GM12872 (cell line): ENCODE measurements around the gene USP1.

Experiments used
- CTCF ChIP-seq: IDR thresholded peaks from 3 replicates; pipeline ENCODE4 v1.5.1; 2011; ENCODE audit warnings: low read depth, mild to moderate bottlenecking, low read length, moderate library complexity; ENCODE audit not compliant: insufficient read depth

The USP1 gene

GRCh38 chr1:62395291-62395690 is 41.6 kb upstream of the USP1 start:
- no peak for TF ChIP-seq CTCF

DNA sequence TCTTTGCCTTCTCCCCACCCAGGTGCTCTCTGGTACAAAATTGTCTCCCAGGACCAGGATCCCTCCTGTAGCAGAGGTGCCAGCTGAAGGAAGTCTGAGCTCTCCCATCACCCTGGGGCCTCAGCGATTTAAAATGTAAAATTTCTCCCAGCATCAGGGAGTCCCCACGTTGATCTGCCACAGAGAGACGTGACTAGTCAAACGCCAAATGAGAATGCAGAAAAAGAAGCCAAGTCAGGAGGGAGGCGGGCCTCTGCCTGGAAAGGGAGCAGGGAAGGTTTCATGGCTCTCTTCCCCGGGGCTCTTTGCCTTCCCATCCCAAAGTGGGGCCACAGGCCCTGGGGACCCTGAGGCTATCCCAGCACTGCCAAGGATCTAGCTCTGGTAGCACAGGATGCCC is 40.0 kb upstream of the USP1 start:
- no peak for TF ChIP-seq CTCF

- no peak for TF ChIP-seq CTCF
Observed at GRCh38 chr1:62397301-62397700, 39.5 kb upstream of the USP1 start.

DNA sequence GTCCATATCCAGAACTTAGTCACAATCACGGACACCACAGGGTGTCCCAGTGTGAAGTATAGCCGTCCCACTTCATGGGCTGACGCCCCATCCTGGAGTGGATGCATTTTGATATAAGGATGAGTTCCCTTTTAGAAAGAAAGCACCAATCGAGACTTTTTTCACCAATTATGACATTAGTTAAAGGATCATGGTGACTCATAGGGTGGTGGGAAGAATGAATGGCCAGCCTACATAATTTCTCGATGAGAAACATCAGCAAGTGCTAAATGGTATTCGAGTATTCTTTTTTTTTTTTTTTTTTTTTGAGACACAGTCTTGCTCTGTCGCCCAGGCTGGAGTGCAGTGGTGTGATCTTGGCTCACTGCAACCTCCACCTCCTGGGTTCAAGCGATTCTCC is 38.5 kb upstream of the USP1 start:
- no peak for TF ChIP-seq CTCF

DNA sequence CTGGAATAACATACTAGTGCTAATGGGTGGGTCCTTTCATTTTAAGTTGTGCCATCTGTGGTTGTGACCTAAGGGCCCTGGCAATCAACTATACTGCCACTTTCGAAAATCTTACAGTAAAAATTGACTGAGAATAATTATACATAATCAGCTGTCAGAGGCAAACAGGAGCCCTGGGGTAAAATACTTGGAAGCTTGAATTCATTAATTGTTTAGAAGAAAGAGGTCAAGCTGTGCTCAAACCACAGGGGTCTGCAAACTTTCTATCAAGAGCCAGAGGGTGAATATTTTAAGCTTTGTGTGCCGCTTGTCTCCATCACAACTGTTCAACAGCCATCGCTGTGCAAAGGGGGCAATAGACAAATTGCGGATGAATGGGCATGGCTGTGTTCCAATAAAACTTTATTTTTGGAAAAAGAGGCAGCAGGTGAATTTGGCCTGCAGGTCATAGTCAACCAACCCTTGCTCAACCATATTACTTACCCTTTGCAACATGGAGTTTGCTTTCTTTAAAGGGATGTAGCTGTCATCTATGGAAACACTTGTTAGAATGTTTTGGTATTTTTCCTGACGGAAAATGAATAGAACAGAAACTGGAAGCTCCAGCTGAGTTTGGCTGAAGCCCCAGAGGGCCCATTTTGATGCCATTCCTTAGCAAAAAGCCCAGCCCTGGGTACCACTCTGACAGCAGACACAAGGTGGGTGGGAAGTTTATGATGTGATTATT is 35.7 kb upstream of the USP1 start:
- TF ChIP-seq CTCF, result no peak

DNA sequence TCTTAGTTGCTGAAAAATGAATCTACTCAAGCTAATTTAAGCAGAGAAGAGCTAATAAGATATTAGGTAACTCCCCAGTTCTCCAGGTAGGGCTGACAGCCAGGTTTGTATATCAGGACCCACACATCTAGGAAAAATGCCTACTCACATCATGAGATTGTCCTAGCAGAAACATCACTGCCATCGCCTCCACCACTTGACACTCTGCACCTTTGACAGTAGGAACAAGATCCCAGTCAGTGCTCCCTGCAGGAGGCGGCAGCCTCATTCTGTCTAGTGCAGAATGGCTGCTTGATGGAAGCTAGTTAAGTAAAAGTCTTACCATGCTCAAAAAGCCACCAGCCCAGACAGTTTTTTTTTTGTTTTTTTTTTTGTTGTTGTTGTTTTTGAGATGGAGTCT is 31.6 kb upstream of the USP1 start:
- no peak for TF ChIP-seq CTCF

DNA sequence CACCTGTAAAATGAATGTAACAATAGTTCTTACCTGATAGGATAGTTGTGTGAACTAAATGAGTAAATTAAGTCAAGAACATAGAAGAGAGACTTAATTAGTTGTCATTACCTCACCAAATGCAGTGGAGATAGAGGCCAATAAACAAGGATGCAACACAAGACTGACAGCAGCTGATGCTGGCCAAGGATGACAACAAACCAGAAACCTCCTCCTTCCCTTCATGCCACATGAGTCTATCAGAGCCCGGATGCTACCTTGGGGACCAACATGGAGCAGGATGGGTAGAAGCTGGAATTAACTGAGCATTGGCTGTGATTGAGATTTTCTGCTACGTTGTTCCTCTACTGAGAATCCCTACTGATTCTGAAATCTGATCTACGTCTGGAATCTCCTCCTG is 30.3 kb upstream of the USP1 start:
- TF ChIP-seq CTCF, result no peak
